ENCODE results near the gene TRAF2. TPM values are rescaled to one million over a fixed set of nuclear protein-coding genes. Genes with fewer than 3 reads are reported as not detected.

TRAF2 gene
- total RNA-seq, 2 experiments from 2014 or later: 37.4 to 46.2 TPM

- Mint-ChIP-seq H3K4me3 (no peak overlapping the region), H3K27ac (no peak overlapping the region), H3K4me1 (no peaks in the 10 kb centered on the region), H3K9me3 (ENCODE audit: low read depth) (no peaks in the 10 kb centered on the region), H3K27me3 (no peaks in the 10 kb centered on the region), H3K36me3 (ENCODE audit: low read depth) (peaks cover 5% of the 10 kb centered on the region)
- DNase-seq (no peak), ATAC-seq (no peak)
- ChIA-PET CTCF (no interaction called here), POLR2A (interaction anchor here (0.6 kb wide), 1 partner anchor 128 kb away, joined by 5 read pairs; no protein-coding TSS in a partner anchor)
- intact Hi-C loops (cut with DNase I, micrococcal nuclease): no loop called here
Observed at GRCh38 chr9:136854842-136855460, 31.4 kb upstream of the TRAF2 start.

DNA sequence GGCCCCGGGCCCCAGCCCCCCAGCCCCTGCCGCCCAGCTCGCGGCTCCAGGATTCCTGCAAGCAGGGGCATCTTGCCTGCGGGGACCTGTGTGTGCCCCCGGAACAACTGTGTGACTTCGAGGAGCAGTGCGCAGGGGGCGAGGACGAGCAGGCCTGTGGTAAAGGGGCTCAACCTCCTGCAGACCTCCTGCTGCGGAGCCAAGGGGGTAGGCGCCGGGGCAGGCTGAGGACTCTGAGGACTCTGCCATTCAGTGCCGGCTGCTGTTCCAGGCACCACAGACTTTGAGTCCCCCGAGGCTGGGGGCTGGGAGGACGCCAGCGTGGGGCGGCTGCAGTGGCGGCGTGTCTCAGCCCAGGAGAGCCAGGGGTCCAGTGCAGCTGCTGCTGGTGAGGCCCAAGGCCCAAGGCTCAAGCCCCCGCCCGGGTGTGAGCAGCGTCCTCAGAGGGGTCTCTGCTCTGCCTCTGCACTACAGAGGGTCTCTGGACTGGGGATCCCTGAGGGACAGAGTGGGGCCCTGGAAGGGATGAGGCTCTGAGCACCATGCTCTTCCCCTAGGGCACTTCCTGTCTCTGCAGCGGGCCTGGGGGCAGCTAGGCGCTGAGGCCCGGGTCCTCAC, 30.7 kb upstream of the TRAF2 start:
- H3K27ac Mint-ChIP-seq: no peak overlapping the region
- no peak for DNase-seq
- H3K4me3 Mint-ChIP-seq: no peak overlapping the region
- no peaks in the 10 kb centered on the region for H3K9me3 Mint-ChIP-seq (ENCODE audit: low read depth)
- CTCF ChIA-PET: interaction anchor here (0.6 to 1.3 kb wide), 2 partner anchors 35 to 567 kb away, joined by 3 to 4 read pairs; no protein-coding TSS in a partner anchor
- no peaks in the 10 kb centered on the region for H3K27me3 Mint-ChIP-seq
- no peaks in the 10 kb centered on the region for H3K4me1 Mint-ChIP-seq
- no peak for ATAC-seq
- H3K36me3 Mint-ChIP-seq (ENCODE audit: low read depth): peaks cover 4% of the 10 kb centered on the region
- intact Hi-C loops (cut with DNase I, micrococcal nuclease): no loop called here
- POLR2A ChIA-PET: interaction anchor here (0.6 kb wide), 1 partner anchor 129 kb away, joined by 5 read pairs; no protein-coding TSS in a partner anchor

DNA sequence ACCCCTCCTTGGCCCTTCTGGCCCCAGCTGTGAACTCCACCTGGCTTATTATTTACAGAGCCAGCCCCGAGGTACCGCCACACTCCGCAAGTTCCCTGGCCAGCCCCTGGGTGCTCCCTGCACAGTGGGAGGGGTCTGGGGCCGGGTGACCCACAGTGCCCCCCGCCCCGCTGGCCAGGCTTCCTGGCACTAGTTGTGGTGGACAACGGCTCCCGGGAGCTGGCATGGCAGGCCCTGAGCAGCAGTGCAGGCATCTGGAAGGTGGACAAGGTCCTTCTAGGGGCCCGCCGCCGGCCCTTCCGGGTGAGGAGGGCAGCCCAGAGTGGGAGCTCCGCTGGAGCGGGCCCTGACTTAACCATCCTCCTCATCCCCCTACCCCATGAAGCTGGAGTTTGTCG, 30.2 kb upstream of the TRAF2 start:
- Mint-ChIP-seq H3K36me3 (ENCODE audit: low read depth) (peaks cover 2% of the 10 kb centered on the region), H3K4me1 (no peaks in the 10 kb centered on the region), H3K27ac (no peak overlapping the region), H3K27me3 (no peaks in the 10 kb centered on the region), H3K9me3 (ENCODE audit: low read depth) (no peaks in the 10 kb centered on the region), H3K4me3 (no peak overlapping the region)
- intact Hi-C loops (cut with DNase I, micrococcal nuclease): no loop called here
- ATAC-seq (no peak), DNase-seq (no peak)
- ChIA-PET CTCF (interaction anchor here (0.6 to 1.3 kb wide), 3 partner anchors 11 to 566 kb away, joined by 3 to 4 read pairs (median 3); no protein-coding TSS in a partner anchor), POLR2A (no interaction called here)

GRCh38 chr9:136856541-136857141, 29.7 kb upstream of the TRAF2 start:
- DNase-seq (no peak), ATAC-seq (no peak)
- ChIA-PET CTCF (interaction anchor here (0.6 to 1.3 kb wide), 3 partner anchors 11 to 565 kb away, joined by 3 to 4 read pairs (median 3); no protein-coding TSS in a partner anchor), POLR2A (no interaction called here)
- H3K27ac Mint-ChIP-seq: no peak overlapping the region
- no peak overlapping the region for H3K4me3 Mint-ChIP-seq
- no peaks in the 10 kb centered on the region for H3K9me3 Mint-ChIP-seq (ENCODE audit: low read depth)
- H3K4me1 Mint-ChIP-seq: no peaks in the 10 kb centered on the region
- peaks cover 2% of the 10 kb centered on the region for H3K36me3 Mint-ChIP-seq (ENCODE audit: low read depth)
- intact Hi-C loops (cut with DNase I, micrococcal nuclease): no loop called here
- no peaks in the 10 kb centered on the region for H3K27me3 Mint-ChIP-seq

DNA sequence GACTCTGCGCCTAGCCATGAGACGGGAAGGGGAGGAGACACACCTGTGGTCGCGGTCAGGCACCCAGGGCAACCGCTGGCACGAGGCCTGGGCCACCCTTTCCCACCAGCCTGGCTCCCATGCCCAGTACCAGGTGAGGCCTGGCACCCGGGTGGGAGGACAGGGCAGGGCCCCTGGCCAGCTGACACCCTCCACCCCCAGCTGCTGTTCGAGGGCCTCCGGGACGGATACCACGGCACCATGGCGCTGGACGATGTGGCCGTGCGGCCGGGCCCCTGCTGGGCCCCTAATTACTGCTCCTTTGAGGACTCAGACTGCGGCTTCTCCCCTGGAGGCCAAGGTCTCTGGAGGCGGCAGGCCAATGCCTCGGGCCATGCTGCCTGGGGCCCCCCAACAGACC, 29.1 kb upstream of the TRAF2 start:
- H3K27ac Mint-ChIP-seq: no peak overlapping the region
- ChIA-PET POLR2A (no interaction called here), CTCF (interaction anchor here (1.3 kb wide), 1 partner anchor 34 kb away, joined by 4 read pairs; no protein-coding TSS in a partner anchor)
- no peak for ATAC-seq
- intact Hi-C loops (cut with DNase I, micrococcal nuclease): no loop called here
- H3K4me3 Mint-ChIP-seq: no peak overlapping the region
- no peak for DNase-seq
- H3K9me3 Mint-ChIP-seq (ENCODE audit: low read depth): no peaks in the 10 kb centered on the region
- H3K36me3 Mint-ChIP-seq (ENCODE audit: low read depth): peaks cover 2% of the 10 kb centered on the region
- no peaks in the 10 kb centered on the region for H3K4me1 Mint-ChIP-seq
- H3K27me3 Mint-ChIP-seq: no peaks in the 10 kb centered on the region

- Mint-ChIP-seq H3K27me3 (no peaks in the 10 kb centered on the region), H3K4me1 (no peaks in the 10 kb centered on the region), H3K36me3 (ENCODE audit: low read depth) (peaks cover 3% of the 10 kb centered on the region), H3K4me3 (no peak overlapping the region), H3K9me3 (ENCODE audit: low read depth) (no peaks in the 10 kb centered on the region), H3K27ac (no peak overlapping the region)
- no peak for DNase-seq
- intact Hi-C loops (cut with DNase I, micrococcal nuclease): no loop called here
- peak; percentile 8 for ATAC-seq
- ChIA-PET CTCF (no interaction called here), POLR2A (no interaction called here)
Observed at GRCh38 chr9:136857581-136858412, 28.5 kb upstream of the TRAF2 start.

DNA sequence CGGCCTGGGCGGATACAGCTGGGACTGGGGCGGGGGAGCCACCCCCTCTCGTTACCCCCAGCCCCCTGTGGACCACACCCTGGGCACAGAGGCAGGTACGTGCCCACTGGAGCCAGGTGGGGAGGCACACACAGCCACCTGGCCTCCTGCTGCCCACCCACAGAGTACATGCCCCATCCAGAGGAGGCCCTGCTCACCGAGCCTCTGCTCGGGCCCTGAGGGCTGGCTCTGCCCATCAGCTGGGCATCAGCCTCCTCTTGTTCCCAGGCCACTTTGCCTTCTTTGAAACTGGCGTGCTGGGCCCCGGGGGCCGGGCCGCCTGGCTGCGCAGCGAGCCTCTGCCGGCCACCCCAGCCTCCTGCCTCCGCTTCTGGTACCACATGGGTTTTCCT, 27.9 kb upstream of the TRAF2 start:
- H3K27me3 Mint-ChIP-seq: no peaks in the 10 kb centered on the region
- DNase-seq: no peak
- no peaks in the 10 kb centered on the region for H3K4me1 Mint-ChIP-seq
- CTCF ChIA-PET: interaction anchor here (0.6 kb wide), 1 partner anchor 331 kb away, joined by 3 read pairs; no protein-coding TSS in a partner anchor
- no peak for ATAC-seq
- POLR2A ChIA-PET: no interaction called here
- intact Hi-C loops (cut with DNase I, micrococcal nuclease): no loop called here
- H3K4me3 Mint-ChIP-seq: no peak overlapping the region
- peaks cover 6% of the 10 kb centered on the region for H3K36me3 Mint-ChIP-seq (ENCODE audit: low read depth)
- no peak overlapping the region for H3K27ac Mint-ChIP-seq
- no peaks in the 10 kb centered on the region for H3K9me3 Mint-ChIP-seq (ENCODE audit: low read depth)

DNA sequence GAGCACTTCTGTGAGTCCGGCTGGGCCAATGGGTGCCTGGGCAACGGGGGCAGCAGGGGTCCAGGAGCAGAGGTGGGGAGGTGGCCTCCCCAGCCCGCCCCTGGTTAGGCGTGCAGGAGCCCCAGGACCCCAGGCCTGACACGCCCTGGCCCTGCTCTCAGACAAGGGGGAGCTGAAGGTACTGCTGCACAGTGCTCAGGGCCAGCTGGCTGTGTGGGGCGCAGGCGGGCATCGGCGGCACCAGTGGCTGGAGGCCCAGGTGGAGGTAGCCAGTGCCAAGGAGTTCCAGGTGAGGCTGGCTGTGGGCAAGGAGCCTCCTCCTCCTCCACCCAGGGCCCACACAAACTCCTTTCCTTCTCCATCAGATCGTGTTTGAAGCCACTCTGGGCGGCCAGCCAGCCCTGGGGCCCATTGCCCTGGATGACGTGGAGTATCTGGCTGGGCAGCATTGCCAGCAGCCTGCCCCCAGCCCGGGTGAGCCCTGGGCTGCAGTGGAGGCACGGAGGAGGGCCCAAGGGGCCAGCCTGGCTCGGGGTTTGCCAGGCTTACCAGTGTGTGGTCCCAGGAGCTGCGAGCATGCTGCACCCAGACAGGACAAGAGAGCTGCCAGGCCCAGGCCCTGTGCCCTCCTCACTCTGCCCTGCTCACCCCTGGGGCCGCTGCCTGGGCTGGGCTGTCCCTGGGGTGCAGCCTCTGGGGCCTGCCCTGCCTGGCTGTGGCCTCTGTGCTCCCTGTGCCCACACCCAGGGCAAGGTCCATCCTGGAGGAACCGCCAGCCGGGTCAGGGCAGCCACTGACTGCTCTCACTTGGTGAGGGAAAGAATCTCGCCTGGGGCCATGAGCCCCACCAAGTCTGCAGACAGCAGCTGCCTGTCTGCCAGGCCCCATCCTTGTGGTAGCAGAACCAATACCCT, 27.2 kb upstream of the TRAF2 start:
- DNase-seq (no peak), ATAC-seq (no peak)
- Mint-ChIP-seq H3K4me1 (peaks cover 2% of the 10 kb centered on the region), H3K27me3 (no peaks in the 10 kb centered on the region), H3K27ac (no peak overlapping the region), H3K36me3 (ENCODE audit: low read depth) (peaks cover 12% of the 10 kb centered on the region), H3K4me3 (no peak overlapping the region), H3K9me3 (ENCODE audit: low read depth) (no peaks in the 10 kb centered on the region)
- intact Hi-C loops (cut with DNase I, micrococcal nuclease): no loop called here
- ChIA-PET CTCF (interaction anchor here (0.6 kb wide), 1 partner anchor 330 kb away, joined by 3 read pairs; no protein-coding TSS in a partner anchor), POLR2A (no interaction called here)

DNA sequence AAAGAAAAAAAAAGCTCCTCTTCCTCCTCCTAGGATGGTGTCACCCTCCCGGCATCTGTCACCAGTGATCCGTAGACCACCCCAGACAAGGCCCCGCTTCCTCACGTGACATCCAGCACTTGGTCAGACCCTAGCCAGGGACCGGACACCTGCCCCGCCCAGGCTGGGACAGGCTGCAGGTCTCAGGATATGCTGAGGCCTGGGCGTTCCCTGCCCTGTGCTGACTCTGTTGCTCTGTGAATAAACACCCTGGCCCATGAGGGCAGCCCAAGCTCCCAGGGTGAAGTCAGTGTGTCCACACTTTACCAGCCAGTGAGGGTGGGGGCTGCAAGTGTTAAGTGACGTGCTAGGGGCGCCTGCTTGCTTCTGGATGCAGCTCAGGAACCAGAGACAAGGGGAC, 25.8 kb upstream of the TRAF2 start:
- DNase-seq (no peak), ATAC-seq (no peak)
- Mint-ChIP-seq H3K36me3 (ENCODE audit: low read depth) (peaks cover 15% of the 10 kb centered on the region), H3K4me1 (peaks cover 12% of the 10 kb centered on the region), H3K9me3 (ENCODE audit: low read depth) (no peaks in the 10 kb centered on the region), H3K27me3 (no peaks in the 10 kb centered on the region), H3K27ac (no peak overlapping the region), H3K4me3 (no peak overlapping the region)
- POLR2A ChIA-PET: no interaction called here
- intact Hi-C loops (cut with DNase I, micrococcal nuclease): no loop called here
- CTCF ChIA-PET: interaction anchor here (0.5 to 0.9 kb wide), 2 partner anchors 15 to 174 kb away, joined by 3 read pairs; no protein-coding TSS in a partner anchor

- H3K27ac Mint-ChIP-seq: no peak overlapping the region
- H3K9me3 Mint-ChIP-seq (ENCODE audit: low read depth): no peaks in the 10 kb centered on the region
- ATAC-seq: no peak
- CTCF ChIA-PET: interaction anchor here (0.9 to 1.3 kb wide), 3 partner anchors 15 to 22 kb away, joined by 3 read pairs; no protein-coding TSS in a partner anchor
- no peak overlapping the region for H3K4me3 Mint-ChIP-seq
- peaks cover 12% of the 10 kb centered on the region for H3K4me1 Mint-ChIP-seq
- intact Hi-C loops (cut with DNase I, micrococcal nuclease): no loop called here
- no peak for DNase-seq
- peaks cover 17% of the 10 kb centered on the region for H3K36me3 Mint-ChIP-seq (ENCODE audit: low read depth)
- H3K27me3 Mint-ChIP-seq: no peaks in the 10 kb centered on the region
- POLR2A ChIA-PET: no interaction called here
Observed at GRCh38 chr9:136860933-136861873, 25.1 kb upstream of the TRAF2 start.

Measured in activated CD4-positive, alpha-beta T cell treated with anti-CD3 and anti-CD28 coated beads for 36 hours (primary cell).